ENCODE data around the gene PTPRD.
"Not testable (repeated sequence)": the region's sequence is repeated elsewhere in the genome, so short reads cannot be mapped to it uniquely, and the experiment has no call there.

Gene PTPRD

DNA sequence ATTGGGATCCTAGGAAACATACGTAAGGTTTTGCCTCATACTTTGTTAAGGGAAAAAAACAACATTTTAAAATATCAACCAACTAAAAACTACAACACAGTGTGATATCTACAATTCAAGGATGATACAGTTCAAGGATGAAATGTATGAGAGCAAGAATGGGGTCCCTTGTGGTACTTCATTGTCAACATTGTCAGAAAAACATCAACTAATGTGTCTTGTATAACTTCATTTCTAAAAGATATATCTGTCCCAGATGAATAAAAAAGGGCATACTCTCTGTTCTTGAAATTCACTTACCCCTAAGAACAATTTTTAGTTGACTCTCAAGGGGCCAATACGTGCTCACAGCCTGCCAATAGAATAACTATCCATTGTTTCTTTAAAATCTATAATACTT is 1250.5 kb downstream of the PTPRD start:
- TF ChIP-seq, protein P1, sequence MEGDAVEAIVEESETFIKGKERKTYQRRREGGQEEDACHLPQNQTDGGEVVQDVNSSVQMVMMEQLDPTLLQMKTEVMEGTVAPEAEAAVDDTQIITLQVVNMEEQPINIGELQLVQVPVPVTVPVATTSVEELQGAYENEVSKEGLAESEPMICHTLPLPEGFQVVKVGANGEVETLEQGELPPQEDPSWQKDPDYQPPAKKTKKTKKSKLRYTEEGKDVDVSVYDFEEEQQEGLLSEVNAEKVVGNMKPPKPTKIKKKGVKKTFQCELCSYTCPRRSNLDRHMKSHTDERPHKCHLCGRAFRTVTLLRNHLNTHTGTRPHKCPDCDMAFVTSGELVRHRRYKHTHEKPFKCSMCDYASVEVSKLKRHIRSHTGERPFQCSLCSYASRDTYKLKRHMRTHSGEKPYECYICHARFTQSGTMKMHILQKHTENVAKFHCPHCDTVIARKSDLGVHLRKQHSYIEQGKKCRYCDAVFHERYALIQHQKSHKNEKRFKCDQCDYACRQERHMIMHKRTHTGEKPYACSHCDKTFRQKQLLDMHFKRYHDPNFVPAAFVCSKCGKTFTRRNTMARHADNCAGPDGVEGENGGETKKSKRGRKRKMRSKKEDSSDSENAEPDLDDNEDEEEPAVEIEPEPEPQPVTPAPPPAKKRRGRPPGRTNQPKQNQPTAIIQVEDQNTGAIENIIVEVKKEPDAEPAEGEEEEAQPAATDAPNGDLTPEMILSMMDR (IDR thresholded peaks at IDR 0.05; ENCODE audit: low read depth, low read length, missing control alignments) = no peak
- no peak overlapping the region for H3K4me3 ChIP-seq (replicated peaks; ENCODE audit: low read depth, low read length)
- DNase-seq (ENCODE audit: extremely low read depth, low read depth) = no peak

DNA sequence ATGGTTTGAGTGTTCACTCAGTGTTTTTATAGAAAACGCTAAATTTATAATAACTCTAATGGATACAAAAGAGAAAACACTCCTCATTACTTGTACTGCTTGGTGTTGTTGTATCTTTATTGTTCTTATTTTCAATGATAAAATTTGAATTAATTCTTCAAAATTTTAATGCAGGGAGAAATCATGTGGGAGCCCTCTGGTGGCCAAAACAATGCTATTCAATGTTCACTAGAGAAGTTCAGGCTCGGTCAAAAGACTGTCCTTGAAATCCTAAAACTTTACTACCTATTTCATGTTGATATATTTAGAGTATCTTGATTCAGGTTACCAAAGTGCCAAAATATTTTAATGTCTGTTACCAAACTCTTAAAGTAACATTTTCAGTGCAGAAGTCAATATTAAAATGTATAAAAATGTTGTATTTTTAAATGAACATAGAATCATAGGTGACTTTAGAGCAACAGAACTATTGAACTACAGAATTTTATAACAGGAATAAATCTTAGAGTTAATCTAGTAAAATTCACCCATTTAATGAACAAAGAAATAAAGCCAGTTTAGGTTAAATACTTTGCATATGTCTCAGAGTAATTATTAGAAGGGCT is 1259.8 kb downstream of the PTPRD start:
- H3K4me3 ChIP-seq (replicated peaks; ENCODE audit: low read depth, low read length) = no peak overlapping the region
- TF ChIP-seq, protein P1 (IDR thresholded peaks at IDR 0.05; ENCODE audit: low read depth, low read length, missing control alignments) = peak; percentile 40
- DNase-seq (ENCODE audit: extremely low read depth, low read depth) = no peak

DNA sequence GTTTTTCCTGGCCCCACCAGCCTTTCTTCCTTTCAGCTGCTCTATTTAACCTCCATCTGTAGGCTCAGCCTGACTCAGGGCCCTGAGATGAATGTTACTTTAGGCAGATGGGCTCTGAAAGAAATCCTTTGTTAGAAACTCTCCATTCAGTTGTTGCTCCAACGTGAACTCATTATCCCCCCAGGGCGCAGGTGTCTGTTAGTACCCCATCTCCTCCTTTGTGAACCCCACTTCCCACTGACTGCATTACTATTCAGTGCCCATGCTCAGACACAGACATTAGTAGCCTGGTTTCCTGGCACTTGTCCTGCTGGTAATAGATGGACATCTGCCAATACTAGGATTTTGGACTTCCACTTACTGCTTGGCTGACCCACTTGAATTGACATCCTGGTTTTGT is 1271.6 kb downstream of the PTPRD start:
- TF ChIP-seq, protein P1 (IDR thresholded peaks at IDR 0.05; ENCODE audit: low read depth, low read length, missing control alignments) = no peak
- DNase-seq (ENCODE audit: extremely low read depth, low read depth) = no peak
- no peak overlapping the region for H3K4me3 ChIP-seq (replicated peaks; ENCODE audit: low read depth, low read length)

DNA sequence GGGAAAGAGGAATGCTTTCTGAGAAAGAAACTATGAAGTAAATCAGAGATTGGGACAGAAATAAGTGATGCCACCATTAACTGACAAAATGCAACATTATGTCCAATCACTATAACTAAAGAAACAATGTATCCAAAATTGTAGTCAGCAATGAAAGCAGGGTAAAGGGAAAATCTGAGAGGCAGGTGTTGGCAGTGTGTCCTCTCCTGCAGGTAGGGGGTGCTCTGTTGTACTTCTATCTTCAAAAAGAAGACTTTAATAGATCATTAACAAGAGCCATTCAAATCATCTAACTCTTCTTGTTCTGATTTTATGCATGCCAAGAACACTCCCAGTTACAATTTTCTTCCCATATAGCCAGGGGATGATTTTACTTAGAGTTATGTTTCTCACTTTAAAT is 1275.7 kb downstream of the PTPRD start:
- DNase-seq (ENCODE audit: extremely low read depth, low read depth) = no peak
- no peak overlapping the region for H3K4me3 ChIP-seq (replicated peaks; ENCODE audit: low read depth, low read length)
- TF ChIP-seq, protein P1 (IDR thresholded peaks at IDR 0.05; ENCODE audit: low read depth, low read length, missing control alignments) = no peak

DNA sequence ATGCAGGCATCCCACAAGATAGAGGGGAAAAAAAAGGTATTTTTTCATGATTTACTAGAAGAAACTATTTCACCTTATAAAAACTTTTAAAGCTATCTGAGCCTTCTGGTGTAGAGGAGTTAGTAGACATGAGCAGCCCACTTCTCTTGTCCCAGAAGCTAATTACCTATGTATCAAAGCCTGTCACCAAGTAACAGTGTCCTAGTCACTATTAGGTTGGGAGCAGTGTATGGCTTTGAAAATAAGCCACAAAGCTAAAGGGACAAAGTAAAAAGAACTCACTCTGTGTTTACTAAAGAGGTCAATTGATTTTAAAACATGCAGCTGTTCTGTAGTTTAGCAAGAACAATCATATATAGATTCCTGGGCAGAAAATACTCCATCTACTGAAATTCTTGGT is 1286.1 kb downstream of the PTPRD start:
- TF ChIP-seq, protein P1 (IDR thresholded peaks at IDR 0.05; ENCODE audit: low read depth, low read length, missing control alignments) = no peak
- H3K4me3 ChIP-seq (replicated peaks; ENCODE audit: low read depth, low read length) = no peak overlapping the region
- DNase-seq (ENCODE audit: extremely low read depth, low read depth) = no peak

DNA sequence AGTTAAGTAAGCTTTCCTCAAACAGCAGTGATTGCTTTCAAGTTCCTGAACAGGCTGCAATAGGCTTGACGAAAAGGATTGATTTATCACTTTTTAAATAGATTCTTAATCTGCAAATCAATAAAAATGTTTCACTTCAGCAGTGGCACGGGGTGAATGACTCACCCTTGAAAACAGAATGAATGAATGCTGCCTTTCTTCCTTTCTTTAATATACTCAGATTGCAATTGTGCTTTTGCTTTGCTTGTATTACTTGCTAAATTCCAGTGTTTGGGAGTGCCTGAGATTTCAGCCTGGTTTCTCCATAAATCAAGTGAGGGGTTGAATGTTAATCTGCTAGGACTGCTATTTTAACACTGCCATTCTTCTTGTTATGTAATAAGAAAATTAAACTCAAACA is 1293.8 kb downstream of the PTPRD start:
- TF ChIP-seq, protein P1 (IDR thresholded peaks at IDR 0.05; ENCODE audit: low read depth, low read length, missing control alignments) = no peak
- H3K4me3 ChIP-seq (replicated peaks; ENCODE audit: low read depth, low read length) = no peak overlapping the region
- no peak for DNase-seq (ENCODE audit: extremely low read depth, low read depth)

DNA sequence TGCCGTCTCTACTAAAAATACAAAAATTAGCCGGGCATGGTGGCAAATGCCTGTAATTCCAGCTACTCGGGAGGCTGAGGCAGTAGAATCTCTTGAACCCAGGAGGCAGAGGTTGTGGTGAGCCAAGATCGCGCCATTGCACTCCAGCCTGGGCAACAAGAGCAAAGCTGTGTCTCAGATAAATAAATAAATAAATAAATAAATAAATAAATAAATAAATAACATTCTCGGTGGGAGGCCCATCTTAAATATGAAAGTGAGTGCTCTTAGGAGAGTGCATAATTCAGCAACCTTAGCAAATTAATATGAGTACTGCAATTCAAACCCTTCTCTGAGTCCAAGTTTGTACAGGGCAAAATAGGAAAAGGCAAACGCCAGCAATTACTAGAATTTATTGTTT is 1302.1 kb downstream of the PTPRD start:
- not testable (repeated sequence) for H3K4me3 ChIP-seq (replicated peaks; ENCODE audit: low read depth, low read length); DNase-seq (ENCODE audit: extremely low read depth, low read depth)
